ENCODE data around the gene GSC. TPM values are rescaled to one million over a fixed set of nuclear protein-coding genes. Genes with fewer than 3 reads are reported as not detected.
"Not testable (repeated sequence)": the region's sequence is repeated elsewhere in the genome, so short reads cannot be mapped to it uniquely, and the experiment has no call there.

The GSC gene
- total RNA-seq, 1 donor, result 9.4 TPM

GRCh38 chr14:94738751-94739150 lies 31.2 kb downstream of the GSC start:
- Histone ChIP-seq H4K20me1 (ENCODE audit: insufficient read depth, low read length) (no peaks in the 10 kb centered on the region), H3K79me2 (ENCODE audit: insufficient read depth, low read length) (no peaks in the 10 kb centered on the region), H2AFZ (ENCODE audit: low read length) (no peak overlapping the region), H3K27ac (ENCODE audit: low read depth, low read length) (no peak overlapping the region), H3K4me3 (ENCODE audit: insufficient read depth, low read length) (peak overlapping the region; percentile 7), H3K4me1 (ENCODE audit: insufficient read depth, low read length) (peaks cover 9% of the 10 kb centered on the region), H3K27me3 (ENCODE audit: insufficient read depth, low read length) (no peaks in the 10 kb centered on the region), H3K4me2 (ENCODE audit: insufficient read depth, low read length) (peak overlapping the region; percentile 58), H3K9me3 (ENCODE audit: low read depth, low read length) (no peaks in the 10 kb centered on the region), H3K36me3 (ENCODE audit: insufficient read depth, low read length) (no peaks in the 10 kb centered on the region)
- DNase-seq (ENCODE audit: insufficient read length, low spot score, missing footprints), result peak; percentile 83
- no peak for TF ChIP-seq CTCF (IDR thresholded peaks at IDR 0.05; ENCODE audit: extremely low read depth, low read depth, low read length)

GRCh38 chr14:94738097-94738496 lies 31.8 kb downstream of the GSC start:
- Histone ChIP-seq H3K4me1 (ENCODE audit: insufficient read depth, low read length) (peaks cover 9% of the 10 kb centered on the region), H3K79me2 (ENCODE audit: insufficient read depth, low read length) (no peaks in the 10 kb centered on the region), H3K9me3 (ENCODE audit: low read depth, low read length) (no peaks in the 10 kb centered on the region), H2AFZ (ENCODE audit: low read length) (no peak overlapping the region), H4K20me1 (ENCODE audit: insufficient read depth, low read length) (no peaks in the 10 kb centered on the region), H3K36me3 (ENCODE audit: insufficient read depth, low read length) (no peaks in the 10 kb centered on the region), H3K27ac (ENCODE audit: low read depth, low read length) (no peak overlapping the region), H3K27me3 (ENCODE audit: insufficient read depth, low read length) (no peaks in the 10 kb centered on the region), H3K4me2 (ENCODE audit: insufficient read depth, low read length) (no peak overlapping the region), H3K4me3 (ENCODE audit: insufficient read depth, low read length) (no peak overlapping the region)
- no peak for TF ChIP-seq CTCF (IDR thresholded peaks at IDR 0.05; ENCODE audit: extremely low read depth, low read depth, low read length)
- DNase-seq (ENCODE audit: insufficient read length, low spot score, missing footprints), result no peak

GRCh38 chr14:94728950-94729349 lies 41.0 kb downstream of the GSC start:
- Histone ChIP-seq H3K4me3 (ENCODE audit: insufficient read depth, low read length) (no peak overlapping the region), H3K36me3 (ENCODE audit: insufficient read depth, low read length) (no peaks in the 10 kb centered on the region), H3K4me2 (ENCODE audit: insufficient read depth, low read length) (no peak overlapping the region), H3K4me1 (ENCODE audit: insufficient read depth, low read length) (no peaks in the 10 kb centered on the region), H2AFZ (ENCODE audit: low read length) (no peak overlapping the region), H4K20me1 (ENCODE audit: insufficient read depth, low read length) (no peaks in the 10 kb centered on the region), H3K27me3 (ENCODE audit: insufficient read depth, low read length) (peaks cover 3% of the 10 kb centered on the region), H3K9me3 (ENCODE audit: low read depth, low read length) (no peaks in the 10 kb centered on the region), H3K27ac (ENCODE audit: low read depth, low read length) (no peak overlapping the region), H3K79me2 (ENCODE audit: insufficient read depth, low read length) (no peaks in the 10 kb centered on the region)
- no peak for TF ChIP-seq CTCF (IDR thresholded peaks at IDR 0.05; ENCODE audit: extremely low read depth, low read depth, low read length)
- no peak for DNase-seq (ENCODE audit: insufficient read length, low spot score, missing footprints)

GRCh38 chr14:94728440-94728839 lies 41.5 kb downstream of the GSC start:
- not testable (repeated sequence) for H3K4me1 ChIP-seq (ENCODE audit: insufficient read depth, low read length); H2AFZ ChIP-seq (ENCODE audit: low read length); H3K9me3 ChIP-seq (ENCODE audit: low read depth, low read length); H3K36me3 ChIP-seq (ENCODE audit: insufficient read depth, low read length); H3K4me2 ChIP-seq (ENCODE audit: insufficient read depth, low read length); H4K20me1 ChIP-seq (ENCODE audit: insufficient read depth, low read length); H3K27ac ChIP-seq (ENCODE audit: low read depth, low read length); H3K27me3 ChIP-seq (ENCODE audit: insufficient read depth, low read length); H3K4me3 ChIP-seq (ENCODE audit: insufficient read depth, low read length); H3K79me2 ChIP-seq (ENCODE audit: insufficient read depth, low read length); DNase-seq (ENCODE audit: insufficient read length, low spot score, missing footprints)

- H3K4me1 ChIP-seq (ENCODE audit: insufficient read depth, low read length); H3K9me3 ChIP-seq (ENCODE audit: low read depth, low read length); DNase-seq (ENCODE audit: insufficient read length, low spot score, missing footprints); H3K4me3 ChIP-seq (ENCODE audit: insufficient read depth, low read length); H3K27me3 ChIP-seq (ENCODE audit: insufficient read depth, low read length); H4K20me1 ChIP-seq (ENCODE audit: insufficient read depth, low read length); H3K27ac ChIP-seq (ENCODE audit: low read depth, low read length); H2AFZ ChIP-seq (ENCODE audit: low read length); H3K4me2 ChIP-seq (ENCODE audit: insufficient read depth, low read length); H3K79me2 ChIP-seq (ENCODE audit: insufficient read depth, low read length); H3K36me3 ChIP-seq (ENCODE audit: insufficient read depth, low read length): not testable (repeated sequence)
These were observed 43.3 kb downstream of the GSC start for GRCh38 chr14:94726649-94727048.
